ENCODE data around the gene FGD5.

Gene FGD5

GRCh38 chr3:14816359-14816758 lies 2.4 kb upstream of the FGD5 start:
- Histone ChIP-seq H3K27me3 (ENCODE audit: control insufficient read depth, insufficient read depth, low read length) (no peaks in the 10 kb centered on the region), H3K36me3 (ENCODE audit: control insufficient read depth, insufficient read depth, low read length) (no peaks in the 10 kb centered on the region; the same call in none of the 2 replicates), H3K4me1 (ENCODE audit: control insufficient read depth, insufficient read depth, low read length) (peaks cover 2% of the 10 kb centered on the region; the same call in 1 of the 2 replicates), H3K9me3 (ENCODE audit: control insufficient read depth, insufficient read depth, low read length) (no peaks in the 10 kb centered on the region), H3K27ac (ENCODE audit: low read length) (no peak overlapping the region), H3K4me3 (ENCODE audit: low read length) (no peak overlapping the region)
- DNase-seq (ENCODE audit: low read depth, low spot score): no peak
- WGBS (ENCODE audit: insufficient coverage, insufficient read length): no CpG with 5 or more reads among the region's 3 CpGs

- H3K27ac ChIP-seq (ENCODE audit: low read length): no peak overlapping the region
- no peaks in the 10 kb centered on the region for H3K27me3 ChIP-seq (ENCODE audit: control insufficient read depth, insufficient read depth, low read length)
- no peaks in the 10 kb centered on the region; the same call in none of the 2 replicates for H3K36me3 ChIP-seq (ENCODE audit: control insufficient read depth, insufficient read depth, low read length)
- no CpG with 5 or more reads among the region's 10 CpGs for WGBS (ENCODE audit: insufficient coverage, insufficient read length)
- DNase-seq (ENCODE audit: low read depth, low spot score): no peak
- H3K9me3 ChIP-seq (ENCODE audit: control insufficient read depth, insufficient read depth, low read length): no peaks in the 10 kb centered on the region
- peaks cover 2% of the 10 kb centered on the region; the same call in 1 of the 2 replicates for H3K4me1 ChIP-seq (ENCODE audit: control insufficient read depth, insufficient read depth, low read length)
- no peak overlapping the region for H3K4me3 ChIP-seq (ENCODE audit: low read length)
Observed at GRCh38 chr3:14819671-14820070, 909 bp downstream of the FGD5 start.

GRCh38 chr3:14820156-14820555 lies 1.4 kb downstream of the FGD5 start:
- Histone ChIP-seq H3K27me3 (ENCODE audit: control insufficient read depth, insufficient read depth, low read length) (no peaks in the 10 kb centered on the region), H3K9me3 (ENCODE audit: control insufficient read depth, insufficient read depth, low read length) (no peaks in the 10 kb centered on the region), H3K4me3 (ENCODE audit: low read length) (no peak overlapping the region), H3K36me3 (ENCODE audit: control insufficient read depth, insufficient read depth, low read length) (no peaks in the 10 kb centered on the region; the same call in none of the 2 replicates), H3K4me1 (ENCODE audit: control insufficient read depth, insufficient read depth, low read length) (peaks cover 2% of the 10 kb centered on the region; the same call in 1 of the 2 replicates), H3K27ac (ENCODE audit: low read length) (no peak overlapping the region)
- no peak for DNase-seq (ENCODE audit: low read depth, low spot score)
- no CpG with 5 or more reads among the region's 17 CpGs for WGBS (ENCODE audit: insufficient coverage, insufficient read length)

DNA sequence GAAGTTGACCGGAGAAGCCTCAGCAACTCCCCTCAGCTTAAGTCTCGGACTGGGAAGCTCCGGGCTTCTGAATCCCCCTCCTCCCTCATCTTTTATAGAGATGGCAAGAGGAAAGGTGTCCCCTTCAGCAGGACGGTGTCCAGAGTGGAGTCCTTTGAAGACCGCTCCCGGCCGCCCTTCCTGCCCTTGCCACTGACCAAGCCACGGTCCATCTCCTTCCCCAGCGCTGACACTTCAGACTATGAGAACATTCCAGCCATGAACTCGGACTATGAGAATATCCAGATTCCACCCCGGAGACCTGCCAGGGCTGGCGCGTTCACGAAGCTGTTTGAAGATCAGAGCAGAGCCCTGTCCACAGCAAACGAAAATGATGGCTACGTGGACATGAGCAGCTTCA lies 2.4 kb downstream of the FGD5 start:
- Histone ChIP-seq H3K27ac (ENCODE audit: low read length) (no peak overlapping the region), H3K4me1 (ENCODE audit: control insufficient read depth, insufficient read depth, low read length) (peaks cover 2% of the 10 kb centered on the region; the same call in 1 of the 2 replicates), H3K9me3 (ENCODE audit: control insufficient read depth, insufficient read depth, low read length) (no peaks in the 10 kb centered on the region), H3K27me3 (ENCODE audit: control insufficient read depth, insufficient read depth, low read length) (no peaks in the 10 kb centered on the region), H3K4me3 (ENCODE audit: low read length) (no peak overlapping the region), H3K36me3 (ENCODE audit: control insufficient read depth, insufficient read depth, low read length) (no peaks in the 10 kb centered on the region; the same call in none of the 2 replicates)
- DNase-seq (ENCODE audit: low read depth, low spot score): no peak
- no CpG with 5 or more reads among the region's 16 CpGs for WGBS (ENCODE audit: insufficient coverage, insufficient read length)

DNA sequence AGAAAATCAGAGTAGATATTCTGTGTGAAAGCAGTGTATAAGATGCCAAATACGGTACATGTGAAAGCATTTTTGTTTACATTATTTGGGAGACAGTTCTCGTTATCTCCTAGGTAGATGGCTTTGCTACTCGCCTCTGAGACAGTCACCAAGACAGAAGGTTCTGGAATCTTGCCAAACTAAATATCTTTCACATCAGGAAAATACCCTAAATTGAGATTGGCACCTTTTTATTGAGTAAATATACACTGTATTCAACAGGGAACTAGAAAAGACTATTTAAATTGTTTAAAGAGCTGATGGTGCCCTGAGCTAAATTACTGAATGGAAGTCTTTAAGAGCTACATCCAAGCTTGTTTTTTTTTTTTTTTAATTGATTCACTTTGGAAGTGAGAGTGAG lies 3.4 kb downstream of the FGD5 start:
- H3K27me3 ChIP-seq (ENCODE audit: control insufficient read depth, insufficient read depth, low read length): no peaks in the 10 kb centered on the region
- no peak overlapping the region for H3K4me3 ChIP-seq (ENCODE audit: low read length)
- peaks cover 2% of the 10 kb centered on the region; the same call in 1 of the 2 replicates for H3K4me1 ChIP-seq (ENCODE audit: control insufficient read depth, insufficient read depth, low read length)
- no peak for DNase-seq (ENCODE audit: low read depth, low spot score)
- WGBS (ENCODE audit: insufficient coverage, insufficient read length): no CpG with 5 or more reads among the region's 3 CpGs
- no peaks in the 10 kb centered on the region for H3K9me3 ChIP-seq (ENCODE audit: control insufficient read depth, insufficient read depth, low read length)
- no peak overlapping the region for H3K27ac ChIP-seq (ENCODE audit: low read length)
- no peaks in the 10 kb centered on the region; the same call in none of the 2 replicates for H3K36me3 ChIP-seq (ENCODE audit: control insufficient read depth, insufficient read depth, low read length)

DNA sequence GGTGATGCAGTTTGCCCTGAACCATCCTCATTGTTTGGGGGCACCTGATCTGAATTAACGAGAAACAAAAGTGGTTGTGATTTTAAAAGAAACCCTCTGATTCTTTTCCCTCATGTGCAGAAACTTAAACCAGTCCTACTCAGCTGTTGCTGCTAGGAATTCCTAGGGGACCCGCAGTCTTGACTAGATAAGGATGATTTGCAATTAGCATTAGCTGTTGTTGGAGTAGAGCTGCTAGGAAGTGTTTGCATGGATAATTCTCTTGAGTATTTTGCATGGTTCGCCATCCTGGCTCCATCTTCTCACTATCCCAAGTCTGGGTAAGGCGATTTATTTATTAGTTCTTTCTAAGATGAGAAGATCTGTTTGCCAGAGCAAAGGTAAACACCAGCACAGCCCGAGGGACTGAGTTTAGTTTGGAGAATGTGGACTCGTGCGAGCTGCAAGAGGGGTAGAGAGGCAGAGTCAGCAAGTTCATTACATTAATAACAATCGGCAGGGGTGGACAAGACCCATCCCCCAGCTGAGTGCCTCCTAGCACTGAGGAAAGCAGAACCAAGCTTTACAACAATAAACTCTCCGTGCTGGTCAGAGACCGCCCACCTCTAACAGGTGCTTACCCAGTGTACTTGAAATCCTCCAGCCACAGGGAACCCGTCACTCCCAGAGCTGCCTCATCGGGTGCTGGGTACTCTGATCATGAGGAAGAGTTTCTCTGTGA lies 4.1 kb downstream of the FGD5 start:
- Histone ChIP-seq H3K9me3 (ENCODE audit: control insufficient read depth, insufficient read depth, low read length) (no peaks in the 10 kb centered on the region), H3K27ac (ENCODE audit: low read length) (no peak overlapping the region), H3K4me3 (ENCODE audit: low read length) (no peak overlapping the region), H3K27me3 (ENCODE audit: control insufficient read depth, insufficient read depth, low read length) (no peaks in the 10 kb centered on the region), H3K4me1 (ENCODE audit: control insufficient read depth, insufficient read depth, low read length) (peaks cover 4% of the 10 kb centered on the region; the same call in 1 of the 2 replicates), H3K36me3 (ENCODE audit: control insufficient read depth, insufficient read depth, low read length) (no peaks in the 10 kb centered on the region; the same call in none of the 2 replicates)
- no peak for DNase-seq (ENCODE audit: low read depth, low spot score)
- WGBS (ENCODE audit: insufficient coverage, insufficient read length): no CpG with 5 or more reads among the region's 12 CpGs

- no CpG with 5 or more reads among the region's 2 CpGs for WGBS (ENCODE audit: insufficient coverage, insufficient read length)
- no peak overlapping the region for H3K27ac ChIP-seq (ENCODE audit: low read length)
- no peaks in the 10 kb centered on the region for H3K27me3 ChIP-seq (ENCODE audit: control insufficient read depth, insufficient read depth, low read length)
- H3K4me1 ChIP-seq (ENCODE audit: control insufficient read depth, insufficient read depth, low read length): peaks cover 4% of the 10 kb centered on the region; the same call in 1 of the 2 replicates
- H3K9me3 ChIP-seq (ENCODE audit: control insufficient read depth, insufficient read depth, low read length): no peaks in the 10 kb centered on the region
- no peaks in the 10 kb centered on the region; the same call in none of the 2 replicates for H3K36me3 ChIP-seq (ENCODE audit: control insufficient read depth, insufficient read depth, low read length)
- DNase-seq (ENCODE audit: low read depth, low spot score): no peak
- no peak overlapping the region for H3K4me3 ChIP-seq (ENCODE audit: low read length)
Observed at GRCh38 chr3:14823393-14823792, 4.6 kb downstream of the FGD5 start.

- DNase-seq (ENCODE audit: low read depth, low spot score): no peak
- Histone ChIP-seq H3K36me3 (ENCODE audit: control insufficient read depth, insufficient read depth, low read length) (no peaks in the 10 kb centered on the region; the same call in none of the 2 replicates), H3K27ac (ENCODE audit: low read length) (no peak overlapping the region), H3K27me3 (ENCODE audit: control insufficient read depth, insufficient read depth, low read length) (no peaks in the 10 kb centered on the region), H3K9me3 (ENCODE audit: control insufficient read depth, insufficient read depth, low read length) (no peaks in the 10 kb centered on the region), H3K4me3 (ENCODE audit: low read length) (no peak overlapping the region), H3K4me1 (ENCODE audit: control insufficient read depth, insufficient read depth, low read length) (peaks cover 4% of the 10 kb centered on the region; the same call in 1 of the 2 replicates)
- no CpG with 5 or more reads among the region's 13 CpGs for WGBS (ENCODE audit: insufficient coverage, insufficient read length)
Observed at GRCh38 chr3:14823910-14824629, 5.3 kb downstream of the FGD5 start.

GRCh38 chr3:14824646-14825045 lies 5.9 kb downstream of the FGD5 start:
- H3K36me3 ChIP-seq (ENCODE audit: control insufficient read depth, insufficient read depth, low read length): no peaks in the 10 kb centered on the region; the same call in none of the 2 replicates
- H3K4me3 ChIP-seq (ENCODE audit: low read length): no peak overlapping the region
- H3K4me1 ChIP-seq (ENCODE audit: control insufficient read depth, insufficient read depth, low read length): peaks cover 4% of the 10 kb centered on the region; the same call in 1 of the 2 replicates
- no peak overlapping the region for H3K27ac ChIP-seq (ENCODE audit: low read length)
- no peak for DNase-seq (ENCODE audit: low read depth, low spot score)
- no peaks in the 10 kb centered on the region for H3K27me3 ChIP-seq (ENCODE audit: control insufficient read depth, insufficient read depth, low read length)
- no peaks in the 10 kb centered on the region for H3K9me3 ChIP-seq (ENCODE audit: control insufficient read depth, insufficient read depth, low read length)
- WGBS (ENCODE audit: insufficient coverage, insufficient read length): no CpG with 5 or more reads among the region's 2 CpGs

DNA sequence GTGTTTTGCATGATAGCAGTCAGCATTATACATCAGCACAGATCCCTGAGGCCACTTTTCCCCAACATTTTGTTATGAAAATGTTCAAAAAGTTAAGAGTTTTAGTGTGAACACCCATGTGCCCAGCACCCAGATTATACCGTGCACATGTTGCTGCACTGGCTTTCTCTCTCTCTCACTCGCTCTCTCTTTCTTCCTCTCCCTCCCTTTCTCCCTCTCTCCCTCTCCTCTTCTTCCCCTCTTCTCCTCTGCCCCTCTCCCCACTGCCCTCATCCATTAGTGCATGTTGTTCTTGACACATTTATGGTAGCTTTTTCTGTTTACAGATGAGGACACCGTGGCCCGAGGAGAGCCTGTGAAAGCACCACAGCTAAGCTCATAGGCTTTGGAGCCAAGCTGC lies 7.3 kb downstream of the FGD5 start:
- Histone ChIP-seq H3K4me3 (ENCODE audit: low read length) (no peak overlapping the region), H3K27me3 (ENCODE audit: control insufficient read depth, insufficient read depth, low read length) (no peaks in the 10 kb centered on the region), H3K4me1 (ENCODE audit: control insufficient read depth, insufficient read depth, low read length) (peaks cover 4% of the 10 kb centered on the region; the same call in 1 of the 2 replicates), H3K27ac (ENCODE audit: low read length) (no peak overlapping the region), H3K9me3 (ENCODE audit: control insufficient read depth, insufficient read depth, low read length) (no peaks in the 10 kb centered on the region), H3K36me3 (ENCODE audit: control insufficient read depth, insufficient read depth, low read length) (no peaks in the 10 kb centered on the region; the same call in 1 of the 2 replicates)
- WGBS (ENCODE audit: insufficient coverage, insufficient read length): no CpG with 5 or more reads among the region's 4 CpGs
- DNase-seq (ENCODE audit: low read depth, low spot score): no peak
